Thyroid gland (tissue), 4 donors: ENCODE data around the gene RAB5B.

Source experiments
- CTCF ChIP-seq, 6 experiments: fragments of 200-600 bp in 3 of 6; fragments of 450-650 bp in 3 of 6; sonication (generic) in 3 of 6; IDR thresholded peaks; one replicate each; pipeline ENCODE4 v1.5.1; 2016 to 2019; ENCODE audit warnings: antibody characterized with exemption in 6 of 6, mild to moderate bottlenecking in 2 of 6, inconsistent platforms in 1 of 6, moderate library complexity in 1 of 6
- POLR2A ChIP-seq, 2 donors: fragments of 450-650 bp; IDR thresholded peaks; one replicate each; pipeline ENCODE4 v1.6.1; 2017; ENCODE audit warnings: antibody characterized with exemption in 2 of 2, mild to moderate bottlenecking in 2 of 2, moderate library complexity in 1 of 2

- TF ChIP-seq CTCF (IDR thresholded peaks at IDR 0.05) (no peak), POLR2A (IDR thresholded peaks at IDR 0.05) (no peak)
Observed at GRCh38 chr12:56020423-56021184, 46.7 kb downstream of the RAB5B start, which contains the start of gene IKZF4.
